Mesenchymal stem cell (in vitro differentiated cells and primary cell): Measurements from ENCODE around the gene ZFP92.

ENCODE experiments used
- DNase-seq: peaks from one replicate; pipeline ENCODE4 v3.0.0-alpha.2; 2013
- H2AFZ ChIP-seq: one replicate; pipeline ENCODE4 v1.6.1; 2013; ENCODE audit warnings: low read depth, mild to moderate bottlenecking, control low read depth, inconsistent platforms, low read length, moderate library complexity
- H2AK5ac ChIP-seq: 2 replicates; pipeline ENCODE4 v1.6.1; 2013; ENCODE audit warnings: low read length, moderate library complexity, mild to moderate bottlenecking, inconsistent platforms; ENCODE audit not compliant: severe bottlenecking
- H2BK120ac ChIP-seq: one replicate; pipeline ENCODE4 v1.6.1; 2013; ENCODE audit warnings: low read depth, mild to moderate bottlenecking, inconsistent platforms, low read length, moderate library complexity
- H2BK12ac ChIP-seq, 2 experiments: one replicate each; pipeline ENCODE4 v1.6.1; 2013; ENCODE audit warnings: inconsistent platforms in 2 of 2, low read length in 2 of 2, mild to moderate bottlenecking in 2 of 2, moderate library complexity in 2 of 2, control low read depth in 1 of 2
- H2BK15ac ChIP-seq: one replicate; pipeline ENCODE4 v1.6.1; 2013; ENCODE audit warnings: mild to moderate bottlenecking, low read depth, inconsistent platforms; ENCODE audit not compliant: poor library complexity, severe bottlenecking
- H2BK5ac ChIP-seq: 2 replicates; pipeline ENCODE4 v1.6.1; 2013; ENCODE audit warnings: low read depth, mild to moderate bottlenecking, low read length, control low read depth, inconsistent platforms; ENCODE audit not compliant: poor library complexity, severe bottlenecking
- H3K14ac ChIP-seq, 2 experiments: one replicate each; pipeline ENCODE4 v1.6.1; 2013; ENCODE audit warnings: inconsistent platforms in 2 of 2, low read length in 2 of 2, control low read depth in 1 of 2, mild to moderate bottlenecking in 1 of 2, moderate library complexity in 1 of 2
- H3K18ac ChIP-seq, 2 experiments: one replicate each; pipeline ENCODE4 v1.6.1; 2013; ENCODE audit warnings: inconsistent platforms in 2 of 2, low read length in 2 of 2, control low read depth in 1 of 2, low read depth in 1 of 2, mild to moderate bottlenecking in 1 of 2
- H3K23ac ChIP-seq, 2 experiments: one replicate each; pipeline ENCODE4 v1.6.1; 2013; ENCODE audit warnings: inconsistent platforms in 2 of 2, low read length in 2 of 2, mild to moderate bottlenecking in 2 of 2, moderate library complexity in 2 of 2, control low read depth in 1 of 2
- H3K27ac ChIP-seq: 2 replicates; pipeline ENCODE4 v1.5.1; 2013; ENCODE audit warnings: mild to moderate bottlenecking, moderate library complexity, low read length, control low read depth, inconsistent platforms; ENCODE audit not compliant: poor library complexity, severe bottlenecking
- H3K27me3 ChIP-seq, 2 experiments: 2 replicates each; pipeline versions ENCODE4 v1.6.1 to v1.7.0; 2013; ENCODE audit warnings: low read length in 2 of 2, mild to moderate bottlenecking in 2 of 2, moderate library complexity in 2 of 2, control low read depth in 1 of 2, inconsistent platforms in 1 of 2; ENCODE audit not compliant: control insufficient read depth in 1 of 2, insufficient read depth in 1 of 2
- H3K36me3 ChIP-seq, 2 experiments: 2 replicates each; pipeline versions ENCODE4 v1.6.1 to v1.7.0; 2013; ENCODE audit warnings: low read length in 2 of 2, control low read depth in 1 of 2, inconsistent platforms in 1 of 2, low read depth in 1 of 2, mild to moderate bottlenecking in 1 of 2; ENCODE audit not compliant: insufficient read depth in 2 of 2, control insufficient read depth in 1 of 2
- H3K4ac ChIP-seq, 2 experiments: one replicate each; pipeline ENCODE4 v1.6.1; 2013; ENCODE audit warnings: inconsistent platforms in 2 of 2, low read length in 2 of 2, mild to moderate bottlenecking in 2 of 2, moderate library complexity in 2 of 2, control low read depth in 1 of 2, low read depth in 1 of 2
- H3K4me1 ChIP-seq: 2 replicates; pipeline ENCODE4 v1.6.1; 2013; ENCODE audit warnings: low read depth, low read length, control low read depth; ENCODE audit not compliant: control insufficient read depth, insufficient read depth
- H3K4me2 ChIP-seq: 2 replicates; pipeline ENCODE4 v1.6.1; 2013; ENCODE audit warnings: low read length, mild to moderate bottlenecking, inconsistent platforms; ENCODE audit not compliant: poor library complexity, severe bottlenecking
- H3K4me3 ChIP-seq, 2 experiments: 2 replicates each; pipeline versions ENCODE4 v1.5.1 to v1.7.0; 2013; ENCODE audit warnings: low read length in 2 of 2, mild to moderate bottlenecking in 2 of 2, control low read depth in 1 of 2, low read depth in 1 of 2; ENCODE audit not compliant: insufficient read depth in 1 of 2
- H3K79me1 ChIP-seq: replicated peaks from 2 replicates; pipeline ENCODE4 v1.6.1; 2013; ENCODE audit warnings: mild to moderate bottlenecking, control low read depth, low read length, inconsistent platforms; ENCODE audit not compliant: poor library complexity, severe bottlenecking
- H3K9ac ChIP-seq: 2 replicates; pipeline ENCODE4 v1.7.0; 2013; ENCODE audit warnings: mild to moderate bottlenecking, low read length, moderate library complexity
- H3K9me3 ChIP-seq: 2 replicates; pipeline ENCODE4 v1.7.0; 2013; ENCODE audit warnings: mild to moderate bottlenecking, low read length; ENCODE audit not compliant: control insufficient read depth
- H4K8ac ChIP-seq: one replicate; pipeline ENCODE4 v1.6.1; 2013; ENCODE audit warnings: inconsistent platforms, mild to moderate bottlenecking, low read length, moderate library complexity
- H4K91ac ChIP-seq: one replicate; pipeline ENCODE4 v1.6.1; 2013; ENCODE audit warnings: mild to moderate bottlenecking, low read length, inconsistent platforms
- WGBS: methylation state at CpG from one replicate; pipeline ENCODE4 v1.1.7; 2013; ENCODE audit warnings: mixed read lengths; 5-methylcytosine and 5-hydroxymethylcytosine counted together

The ZFP92 gene

GRCh38 chrX:153434801-153435200, 23.5 kb downstream of the ZFP92 start:
- no peak overlapping the region for H3K14ac ChIP-seq
- no peak for DNase-seq
- 88% methylated on average over 6 of the region's 8 CpGs for WGBS
- no peak overlapping the region for H3K23ac ChIP-seq
- H2BK5ac ChIP-seq: no peak overlapping the region
- H3K9me3 ChIP-seq: peaks cover 13% of the 10 kb centered on the region
- no peak overlapping the region for H3K27ac ChIP-seq
- H4K8ac ChIP-seq: no peak overlapping the region
- peaks cover 0 to 60% of the 10 kb centered on the region in 2 experiments for H3K27me3 ChIP-seq
- H3K4me1 ChIP-seq: no peaks in the 10 kb centered on the region
- no peak overlapping the region for H3K4me2 ChIP-seq
- H2BK12ac ChIP-seq: no peak overlapping the region
- H4K91ac ChIP-seq: no peak overlapping the region
- H2BK120ac ChIP-seq: no peak overlapping the region
- H3K4me3 ChIP-seq: no peak overlapping the region
- H3K9ac ChIP-seq: no peak overlapping the region
- no peaks in the 10 kb centered on the region for H3K36me3 ChIP-seq
- H2BK15ac ChIP-seq: no peak overlapping the region
- no peak overlapping the region for H3K18ac ChIP-seq
- no peak overlapping the region for H2AFZ ChIP-seq
- H3K79me1 ChIP-seq: no peaks in the 10 kb centered on the region
- H3K4ac ChIP-seq: no peak overlapping the region
- H2AK5ac ChIP-seq: no peak overlapping the region

DNA sequence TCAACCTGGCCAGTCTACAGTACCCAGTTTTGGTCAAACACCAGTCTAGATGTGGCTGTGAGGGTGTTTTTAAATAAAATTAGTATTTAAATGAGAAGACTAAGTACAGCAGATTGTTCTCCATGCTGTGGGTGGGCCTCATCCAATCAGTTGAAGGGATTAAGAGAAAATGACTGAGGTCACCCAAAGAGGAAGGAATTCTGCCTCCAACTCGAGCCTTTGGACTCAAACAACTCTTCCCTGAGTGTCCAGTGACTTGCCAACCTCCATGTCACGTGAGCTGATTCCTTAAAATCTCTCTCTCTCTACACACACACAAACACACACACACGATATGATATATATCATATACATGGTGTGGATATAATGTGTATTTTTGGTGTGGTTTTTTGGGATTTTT, 24.6 kb downstream of the ZFP92 start:
- H3K4me3 ChIP-seq: no peak overlapping the region
- no peak overlapping the region for H3K23ac ChIP-seq
- no peak overlapping the region for H2BK120ac ChIP-seq
- no peak for DNase-seq
- H2BK12ac ChIP-seq: no peak overlapping the region
- H3K4me2 ChIP-seq: no peak overlapping the region
- no peak overlapping the region for H3K18ac ChIP-seq
- peaks cover 0 to 67% of the 10 kb centered on the region in 2 experiments for H3K27me3 ChIP-seq
- no peak overlapping the region for H2AK5ac ChIP-seq
- peaks cover 9% of the 10 kb centered on the region for H3K9me3 ChIP-seq
- no peak overlapping the region for H2BK5ac ChIP-seq
- H3K4me1 ChIP-seq: no peaks in the 10 kb centered on the region
- H3K4ac ChIP-seq: no peak overlapping the region
- H4K91ac ChIP-seq: no peak overlapping the region
- H4K8ac ChIP-seq: no peak overlapping the region
- no CpG with 5 or more reads among the region's 3 CpGs for WGBS
- no peak overlapping the region for H2AFZ ChIP-seq
- H3K9ac ChIP-seq: no peak overlapping the region
- H3K27ac ChIP-seq: no peak overlapping the region
- no peak overlapping the region for H2BK15ac ChIP-seq
- H3K36me3 ChIP-seq: no peaks in the 10 kb centered on the region
- H3K14ac ChIP-seq: no peak overlapping the region
- no peaks in the 10 kb centered on the region for H3K79me1 ChIP-seq

- no peaks in the 10 kb centered on the region for H3K9me3 ChIP-seq
- H2BK12ac ChIP-seq: no peak overlapping the region
- H3K18ac ChIP-seq: no peak overlapping the region
- H3K4me1 ChIP-seq: no peaks in the 10 kb centered on the region
- H2BK120ac ChIP-seq: no peak overlapping the region
- H3K4me3 ChIP-seq: no peak overlapping the region
- no peak overlapping the region for H2AK5ac ChIP-seq
- H3K79me1 ChIP-seq: no peaks in the 10 kb centered on the region
- H3K14ac ChIP-seq: no peak overlapping the region
- H3K9ac ChIP-seq: no peak overlapping the region
- 43% methylated on average over 8 of the region's 8 CpGs for WGBS
- H3K23ac ChIP-seq: no peak overlapping the region
- no peak overlapping the region for H2BK15ac ChIP-seq
- H3K27me3 ChIP-seq: peaks cover 0 to 74% of the 10 kb centered on the region in 2 experiments
- peak overlapping the region; percentile 42 for H2AFZ ChIP-seq
- no peak overlapping the region for H3K4me2 ChIP-seq
- peak; percentile 11 for DNase-seq
- H3K27ac ChIP-seq: no peak overlapping the region
- H3K36me3 ChIP-seq: no peaks in the 10 kb centered on the region
- H2BK5ac ChIP-seq: no peak overlapping the region
- H4K8ac ChIP-seq: no peak overlapping the region
- H3K4ac ChIP-seq: no peak overlapping the region
- no peak overlapping the region for H4K91ac ChIP-seq
Observed at GRCh38 chrX:153438532-153438931, 27.3 kb downstream of the ZFP92 start.

DNA sequence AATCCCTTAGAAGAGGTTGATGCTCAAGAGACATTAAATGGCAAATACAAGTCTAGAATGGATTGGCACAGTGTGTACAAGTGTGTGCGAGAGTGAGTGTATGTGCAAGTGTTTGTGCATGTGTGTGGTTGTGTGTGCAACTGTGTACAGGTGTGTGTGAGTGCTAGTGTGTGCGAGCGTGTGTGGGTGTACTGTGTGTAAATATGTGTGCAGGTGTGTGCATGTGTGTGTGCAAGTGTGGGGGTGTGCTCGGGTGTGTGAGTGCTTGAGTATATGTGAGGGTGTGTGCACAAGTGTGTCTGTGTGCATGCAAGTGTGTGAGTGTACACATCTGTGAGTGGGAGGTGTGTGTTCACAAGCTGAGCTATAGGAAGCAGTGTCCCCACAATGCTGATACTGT, 28.7 kb downstream of the ZFP92 start:
- Histone ChIP-seq H2BK5ac (no peak overlapping the region), H2BK12ac (no peak overlapping the region), H2BK15ac (no peak overlapping the region), H3K4ac (no peak overlapping the region), H4K91ac (no peak overlapping the region), H3K4me1 (no peaks in the 10 kb centered on the region), H3K23ac (no peak overlapping the region), H3K79me1 (no peaks in the 10 kb centered on the region), H3K14ac (peak overlapping the region in 1 of 2 experiments; percentile 60), H3K27me3 (peaks cover 0 to 59% of the 10 kb centered on the region in 2 experiments), H4K8ac (no peak overlapping the region), H3K27ac (no peak overlapping the region), H2AK5ac (no peak overlapping the region), H2BK120ac (no peak overlapping the region), H3K9ac (no peak overlapping the region), H3K4me2 (no peak overlapping the region), H3K9me3 (no peaks in the 10 kb centered on the region), H2AFZ (no peak overlapping the region), H3K4me3 (no peak overlapping the region), H3K18ac (no peak overlapping the region), H3K36me3 (peaks cover 0 to 5% of the 10 kb centered on the region in 2 experiments)
- no peak for DNase-seq
- WGBS: 93% methylated on average over 4 of the region's 4 CpGs
